NCI-H187 treated with DMSO at 0.1 percent for 48 hours (cell line): Measurements from ENCODE around the gene KRTAP2-3.

Experiments
- DNase-seq: peaks from one replicate; lab custom pipeline; 2025; lab: John Stamatoyannopoulos, UW

Gene KRTAP2-3

DNA sequence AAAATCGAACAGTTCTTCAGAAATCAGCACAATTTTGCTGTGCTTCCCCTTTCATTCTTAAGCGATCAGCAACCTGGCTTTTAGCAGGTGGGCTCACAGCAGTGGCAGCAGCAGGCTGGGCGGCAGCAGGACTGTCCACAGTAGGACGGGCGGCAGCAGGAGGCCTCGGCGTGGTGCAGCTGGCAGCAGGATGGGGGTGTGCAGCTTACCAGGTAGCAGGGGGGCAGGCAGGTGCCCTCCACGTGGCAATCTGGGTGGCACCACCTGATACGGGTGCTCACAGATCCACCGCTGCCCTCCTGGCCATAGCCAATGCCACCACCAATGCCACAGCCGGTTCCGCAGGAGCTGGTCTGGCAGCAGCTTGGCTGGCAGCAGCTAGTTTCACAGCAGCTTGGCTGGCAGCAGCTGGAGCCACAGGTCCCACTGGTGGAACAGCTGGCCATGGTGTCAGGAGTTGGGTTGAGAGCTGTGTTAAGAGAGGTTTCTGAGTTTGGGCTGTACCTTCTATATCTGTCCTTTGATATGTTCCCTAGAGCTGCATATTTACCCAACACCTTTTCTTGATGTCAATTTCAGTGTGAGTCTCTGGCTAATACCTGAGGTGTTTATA is 30.2 kb downstream of the KRTAP2-3 start, which contains the start of gene KRTAP1-4:
Gene KRTAP1-4 (minus strand): TSS at position 563 of the 613 bp plus-strand sequence. CDS start 117 bp downstream, at position 446.
- no peak for DNase-seq

DNA sequence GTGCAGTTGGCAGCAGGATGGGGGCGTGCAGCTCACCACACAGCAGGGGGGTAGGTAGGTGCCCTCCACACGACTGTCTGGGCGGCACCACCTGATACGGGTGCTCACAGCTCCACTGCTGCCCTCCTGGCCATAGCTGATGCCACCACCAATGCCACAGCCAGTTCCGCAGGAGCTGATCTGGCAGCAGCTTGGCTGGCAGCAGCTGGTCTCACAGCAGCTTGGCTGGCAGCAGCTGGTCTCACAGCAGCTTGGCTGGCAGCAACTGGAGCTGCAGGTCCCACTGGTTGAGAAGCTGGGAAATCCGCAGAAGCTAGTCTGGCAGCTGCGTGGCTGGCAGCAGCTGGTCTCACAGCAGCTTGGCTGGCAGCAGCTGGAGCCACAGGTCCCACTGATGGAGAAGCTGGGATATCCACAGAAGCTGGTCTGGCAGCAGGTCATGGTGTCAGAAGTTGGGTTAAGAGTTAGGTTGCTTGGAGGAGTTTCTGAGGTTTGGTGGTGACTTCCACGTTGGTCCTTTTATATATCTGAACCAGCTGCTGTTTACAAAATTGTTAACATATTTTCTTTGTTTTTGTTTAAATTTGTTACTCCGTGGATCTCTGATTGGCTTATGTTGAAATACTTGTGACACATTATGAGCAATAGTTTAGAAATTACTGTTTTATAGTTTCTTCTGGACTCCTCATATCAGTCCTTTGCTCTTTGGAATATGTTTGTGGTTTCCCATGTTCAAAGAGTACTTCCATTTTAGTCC is 33.0 kb downstream of the KRTAP2-3 start, which contains the start of gene KRTAP1-5:
Gene KRTAP1-5 (minus strand): TSS at position 494 of the 757 bp plus-strand sequence. CDS start 53 bp downstream, at position 441.
- no peak for DNase-seq

GRCh38 chr17:41024697-41025096 is 35.2 kb downstream of the KRTAP2-3 start:
- no peak for DNase-seq

GRCh38 chr17:41020336-41020735 is 39.6 kb downstream of the KRTAP2-3 start:
- no peak for DNase-seq

- DNase-seq = no peak
Observed at GRCh38 chr17:41019415-41019814, 40.5 kb downstream of the KRTAP2-3 start.

DNA sequence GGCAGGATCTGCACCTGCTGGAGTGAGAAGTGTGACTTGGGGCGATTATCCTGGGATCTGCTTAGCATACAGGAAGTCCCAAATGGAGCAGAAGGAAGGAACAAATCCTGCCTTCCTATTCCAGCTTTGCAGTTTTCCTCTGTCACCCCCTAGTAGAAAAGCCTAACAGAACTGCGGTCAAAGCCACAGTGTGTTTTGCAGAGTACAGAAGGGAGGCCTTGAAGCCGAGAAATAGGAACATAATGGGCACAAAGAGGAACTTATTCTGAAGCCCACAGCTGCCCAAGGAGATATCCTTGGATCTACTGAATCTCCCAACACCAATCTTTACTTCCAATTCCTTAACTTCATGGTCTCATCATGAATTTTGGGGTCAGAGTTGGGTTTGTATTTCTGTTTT is 41.4 kb downstream of the KRTAP2-3 start:
- no peak for DNase-seq

- no peak for DNase-seq
Observed at GRCh38 chr17:41016578-41017215, 43.2 kb downstream of the KRTAP2-3 start.

DNA sequence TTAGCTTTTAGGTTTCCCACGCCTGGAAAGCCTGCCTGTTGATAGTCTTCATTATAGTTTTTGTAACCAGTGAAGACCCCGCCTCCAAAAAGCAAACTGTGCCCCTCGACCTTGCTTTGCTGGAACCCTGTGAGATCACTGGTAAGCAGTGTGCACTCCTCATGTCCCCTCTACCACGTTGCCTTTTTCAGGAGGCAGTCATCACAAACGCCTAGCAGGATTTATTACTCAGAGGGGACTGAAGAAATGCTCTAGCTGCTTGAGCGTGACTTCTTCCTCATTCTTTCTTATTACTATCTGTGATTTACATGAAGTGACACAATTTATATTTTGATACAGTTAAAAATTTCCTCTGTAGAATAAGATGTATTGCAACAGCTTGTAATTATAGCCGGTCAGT is 44.5 kb downstream of the KRTAP2-3 start:
- no peak for DNase-seq

DNA sequence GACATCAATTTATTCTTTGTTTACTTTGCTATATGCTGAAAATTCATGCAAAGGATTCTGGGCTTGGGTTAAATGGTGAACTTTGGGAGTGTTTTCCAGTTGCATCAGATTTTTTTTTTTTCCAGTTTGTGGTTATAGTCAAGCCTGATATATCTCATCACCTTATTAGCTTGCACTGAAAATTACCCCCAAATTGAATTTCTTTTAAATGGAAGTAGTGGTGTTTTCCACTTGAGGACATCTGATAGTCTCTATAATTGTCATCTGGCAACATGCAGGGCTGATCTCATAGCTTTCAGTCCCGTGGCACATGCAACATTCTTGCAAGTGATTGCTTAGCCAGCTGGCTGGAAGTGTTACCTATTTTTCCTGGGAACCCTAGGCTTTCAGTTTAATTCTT is 46.3 kb downstream of the KRTAP2-3 start:
- DNase-seq = no peak

- DNase-seq = no peak
Observed at GRCh38 chr17:41013181-41013580, 46.7 kb downstream of the KRTAP2-3 start.

DNA sequence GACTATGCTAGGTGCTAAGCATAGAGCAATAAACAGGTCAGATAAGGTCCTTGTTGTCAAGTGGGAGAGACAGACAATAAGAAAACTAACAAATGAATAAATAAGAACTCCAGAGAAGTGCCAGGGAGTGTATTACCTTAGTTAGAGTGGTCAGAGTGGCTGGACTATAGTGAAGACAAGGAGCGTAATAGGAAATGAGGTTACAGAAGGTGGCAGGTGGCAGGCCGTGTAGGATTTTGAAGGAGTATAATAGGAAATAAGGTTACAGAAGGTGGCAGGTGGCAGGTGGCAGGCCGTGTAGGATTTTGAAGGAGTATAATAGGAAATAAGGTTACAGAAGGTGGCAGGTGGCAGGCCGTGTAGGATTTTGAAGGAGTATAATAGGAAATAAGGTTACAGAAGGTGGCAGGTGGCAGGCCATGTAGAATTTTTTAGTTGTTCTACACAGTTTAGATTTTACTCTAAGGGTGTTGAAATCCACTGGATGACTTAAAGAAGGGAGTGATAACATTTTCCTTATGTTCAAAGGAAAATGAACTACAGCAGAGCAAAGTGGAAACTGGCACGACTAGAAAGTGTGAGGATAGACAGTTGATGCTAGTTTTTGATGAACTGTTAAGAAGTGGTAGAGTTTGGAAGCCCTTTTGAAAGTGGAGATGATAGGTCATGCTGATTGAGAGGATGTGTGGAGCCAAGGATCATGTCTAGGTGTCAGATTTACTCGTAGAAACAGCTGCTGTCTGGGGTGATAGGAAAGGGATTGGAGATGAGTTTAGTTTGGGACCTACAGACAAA is 47.4 kb downstream of the KRTAP2-3 start:
- no peak for DNase-seq

DNA sequence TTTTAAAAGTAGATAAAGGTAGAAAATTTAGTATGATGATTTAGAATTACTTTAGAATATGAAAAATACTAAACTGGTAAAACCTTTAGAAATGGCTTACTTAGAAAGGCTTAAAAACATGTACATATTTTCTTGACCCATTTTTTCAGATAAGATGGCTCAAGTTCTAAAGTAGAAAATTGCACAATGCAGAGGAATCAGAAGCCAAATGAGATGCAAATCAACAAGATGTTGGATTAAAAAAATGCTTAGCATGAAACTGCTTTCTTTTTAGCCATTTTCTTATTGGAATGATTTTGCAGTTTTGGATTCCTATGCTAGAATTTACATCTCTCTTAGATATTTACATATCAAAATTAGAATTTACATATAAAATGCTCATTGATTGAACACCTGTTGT is 49.5 kb downstream of the KRTAP2-3 start:
- no peak for DNase-seq

GRCh38 chr17:41009936-41010335 is 50.0 kb downstream of the KRTAP2-3 start:
- no peak for DNase-seq

DNA sequence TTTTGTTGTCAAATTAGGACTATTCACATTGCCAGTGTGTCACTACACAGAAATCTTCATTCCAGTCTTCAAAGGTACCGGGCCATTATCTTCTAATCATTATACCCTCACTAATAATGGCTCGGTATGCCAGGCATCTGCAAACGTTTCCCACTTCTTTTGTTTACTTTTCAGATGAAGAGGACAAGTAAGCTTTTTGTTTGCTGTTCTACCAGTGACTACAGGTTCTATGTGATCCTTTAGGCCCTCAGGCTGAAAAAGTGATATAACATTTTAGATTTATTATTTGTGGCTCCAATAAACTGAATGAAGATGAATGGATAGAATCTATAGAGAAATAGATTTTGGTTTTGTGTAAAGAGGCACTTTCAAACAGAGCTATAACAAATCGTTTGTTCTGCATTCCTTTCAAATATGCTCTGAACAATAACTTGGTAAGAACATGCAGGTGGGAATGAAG is 50.6 kb downstream of the KRTAP2-3 start:
- DNase-seq = no peak
